HuH-7 (cell line): ENCODE measurements around the gene ADM2.

Experiments used
- DNase-seq: peaks from one replicate; pipeline ENCODE4 v3.0.0; 2011; ENCODE audit warnings: low spot score

ADM2 gene

GRCh38 chr22:50485221-50486131 is 4.1 kb downstream of the ADM2 start:
- no peak for DNase-seq

GRCh38 chr22:50486561-50487289 is 5.4 kb downstream of the ADM2 start, which contains the start of gene MIOX:
TSS of gene MIOX (plus strand) at chr22:50486859. CDS start at chr22:50486898, 39 bp downstream.
- DNase-seq, result no peak

- no peak for DNase-seq
Measured at GRCh38 chr22:50487290-50488005, 6.1 kb downstream of the ADM2 start.

GRCh38 chr22:50488006-50488677 is 6.8 kb downstream of the ADM2 start:
- DNase-seq, result no peak

- DNase-seq, result no peak
Measured at GRCh38 chr22:50488886-50489285, 7.5 kb downstream of the ADM2 start.

GRCh38 chr22:50489363-50490243 is 8.3 kb downstream of the ADM2 start:
- DNase-seq, result no peak

- no peak for DNase-seq
Measured at GRCh38 chr22:50490531-50491308, 9.4 kb downstream of the ADM2 start.

- DNase-seq, result no peak
Measured at GRCh38 chr22:50497093-50497492, 15.8 kb downstream of the ADM2 start.

- peak; percentile 92 for DNase-seq
Measured at GRCh38 chr22:50498322-50498890, 17.1 kb downstream of the ADM2 start.

- no peak for DNase-seq
Measured at GRCh38 chr22:50500452-50500851, 19.1 kb downstream of the ADM2 start.

GRCh38 chr22:50502096-50502495 is 20.8 kb downstream of the ADM2 start:
- no peak for DNase-seq

GRCh38 chr22:50502628-50503474 is 21.5 kb downstream of the ADM2 start:
- DNase-seq, result no peak

GRCh38 chr22:50503475-50504145 is 22.3 kb downstream of the ADM2 start:
- no peak for DNase-seq

- DNase-seq, result no peak
Measured at GRCh38 chr22:50504369-50505211, 23.2 kb downstream of the ADM2 start.

- DNase-seq, result no peak
Measured at GRCh38 chr22:50505276-50505775, 24.0 kb downstream of the ADM2 start.

- no peak for DNase-seq
Measured at GRCh38 chr22:50505776-50506610, 24.6 kb downstream of the ADM2 start.
